ENCODE results near the gene INSRR.

Gene INSRR

DNA sequence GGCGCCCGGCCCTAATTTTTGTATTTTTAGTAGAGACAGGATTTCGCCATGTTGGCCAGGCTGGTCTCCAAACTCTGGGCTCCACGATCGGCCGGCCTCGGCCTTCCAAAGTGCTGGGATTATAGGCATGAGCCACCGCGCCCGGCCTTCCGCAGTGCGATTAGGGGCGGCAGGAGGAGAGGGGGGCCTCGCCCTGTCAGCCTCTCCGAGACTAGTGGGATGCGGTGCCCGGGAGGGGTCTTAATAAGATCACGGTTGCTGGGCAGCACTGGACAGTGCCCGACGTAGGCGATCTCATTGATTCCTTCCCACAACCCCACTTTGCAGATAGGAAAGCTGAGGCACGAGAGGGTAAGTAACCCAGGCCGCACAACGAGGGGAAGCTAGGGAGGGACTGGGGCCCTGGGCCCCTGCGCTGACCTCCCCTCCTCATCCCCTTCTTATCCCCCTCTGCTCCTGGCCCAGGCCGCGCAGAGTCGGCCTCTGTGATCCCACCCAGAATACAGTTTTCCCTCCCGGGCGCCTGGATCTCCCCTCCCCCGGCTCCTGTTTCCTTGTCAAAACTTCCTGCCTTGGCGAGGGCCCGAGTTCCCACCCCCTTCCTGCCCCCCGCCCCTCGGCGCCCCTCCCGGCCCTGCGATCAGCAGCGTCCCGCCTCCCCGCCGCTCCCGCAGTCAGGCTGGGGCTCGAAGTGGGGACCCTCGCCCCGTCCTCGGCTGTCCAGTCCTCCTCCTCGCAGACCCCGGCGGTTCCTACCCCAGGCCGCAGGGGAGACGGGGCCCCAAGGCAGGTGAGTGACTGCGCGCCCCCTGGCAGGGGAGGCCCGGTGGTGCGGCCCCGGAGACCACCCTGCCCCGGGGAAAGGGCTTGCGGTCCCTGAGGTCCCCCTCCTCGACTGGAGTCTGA is 34.4 kb upstream of the INSRR start, which contains the start of gene PEAR1:
TSS of gene PEAR1 (plus strand) at position 671 of the 906 bp plus-strand sequence. CDS start 10,209 bp downstream, outside the sequence.
- DNase-seq = no peak

DNA sequence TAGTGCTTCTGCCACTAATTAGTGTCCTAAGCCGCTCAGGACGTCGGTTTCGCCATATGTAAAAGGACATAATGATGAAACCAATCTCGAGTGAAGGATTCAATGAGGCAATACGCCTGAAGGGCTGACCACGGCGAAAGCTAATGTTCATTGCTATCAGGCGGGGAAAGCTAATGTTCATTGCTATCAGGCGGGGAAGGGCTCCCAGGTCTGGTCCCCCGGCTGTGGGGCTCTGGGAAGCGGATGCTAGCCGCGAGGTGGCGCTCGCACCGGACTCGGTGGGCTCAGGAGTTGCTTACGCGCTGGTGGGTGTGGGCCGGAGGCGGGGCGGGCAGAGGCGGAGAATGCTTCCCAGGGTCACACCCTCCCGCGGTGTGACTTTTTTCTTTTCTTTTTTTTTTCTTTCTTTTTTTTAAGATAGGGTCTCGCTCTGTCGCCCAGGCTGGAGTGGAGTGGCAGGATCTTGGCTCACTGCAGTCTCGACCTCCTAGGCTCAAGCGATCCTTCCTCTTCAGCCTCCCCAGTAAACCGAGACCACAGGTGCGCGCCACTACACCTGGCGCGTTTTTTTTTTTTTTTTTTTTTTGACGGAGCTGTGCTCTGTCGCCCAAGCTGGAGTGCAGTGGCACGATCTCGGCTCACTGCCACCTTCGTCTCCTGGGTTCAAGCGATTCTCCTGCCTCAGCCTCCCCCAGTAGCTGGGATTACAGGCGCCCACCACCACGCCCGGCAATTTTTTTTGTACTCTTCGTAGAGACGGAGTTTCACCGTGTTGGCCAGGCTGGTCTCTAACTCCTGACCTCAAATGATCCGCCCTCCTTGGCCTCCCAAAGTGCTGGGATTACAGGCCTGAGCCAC is 33.5 kb upstream of the INSRR start:
- DNase-seq = peak; percentile 77 to 85

DNA sequence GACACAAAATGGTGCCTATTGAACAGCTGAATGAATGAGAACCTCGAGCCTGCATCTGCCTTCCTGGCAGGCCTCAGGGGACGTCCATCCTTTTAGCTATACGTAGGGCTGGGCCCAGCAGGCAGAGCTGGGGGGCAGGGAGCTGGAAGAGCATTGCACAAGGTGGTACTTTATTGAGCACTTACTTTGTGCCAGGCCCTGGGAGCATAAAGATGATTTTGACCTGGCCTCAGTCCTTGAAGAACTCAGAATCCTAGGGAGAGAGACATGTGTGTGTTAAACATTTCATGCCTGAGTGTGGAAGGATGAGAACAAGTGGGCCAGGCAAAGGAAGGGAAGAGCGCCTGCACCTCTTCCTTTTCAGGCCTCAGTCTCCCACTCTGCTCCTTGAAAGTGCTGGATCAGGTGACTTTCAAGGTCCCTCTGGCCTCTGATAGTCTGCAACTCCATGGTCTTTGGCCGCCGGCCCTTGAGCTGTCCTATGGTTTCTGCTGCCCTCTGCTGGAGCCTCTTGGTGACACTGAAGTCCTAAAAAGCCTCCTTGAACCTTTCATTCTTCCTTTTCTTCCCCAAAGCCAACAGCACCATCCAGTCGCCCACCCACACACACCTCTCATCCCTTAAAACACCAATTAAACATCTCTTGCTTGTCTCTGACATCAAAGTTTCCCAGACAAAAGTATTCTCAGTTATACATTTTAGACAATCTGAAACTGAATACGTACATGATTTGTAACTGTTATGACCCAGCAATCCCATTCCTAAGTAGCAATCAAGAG is 31.1 kb upstream of the INSRR start:
- DNase-seq = peak; percentile 38 to 57

DNA sequence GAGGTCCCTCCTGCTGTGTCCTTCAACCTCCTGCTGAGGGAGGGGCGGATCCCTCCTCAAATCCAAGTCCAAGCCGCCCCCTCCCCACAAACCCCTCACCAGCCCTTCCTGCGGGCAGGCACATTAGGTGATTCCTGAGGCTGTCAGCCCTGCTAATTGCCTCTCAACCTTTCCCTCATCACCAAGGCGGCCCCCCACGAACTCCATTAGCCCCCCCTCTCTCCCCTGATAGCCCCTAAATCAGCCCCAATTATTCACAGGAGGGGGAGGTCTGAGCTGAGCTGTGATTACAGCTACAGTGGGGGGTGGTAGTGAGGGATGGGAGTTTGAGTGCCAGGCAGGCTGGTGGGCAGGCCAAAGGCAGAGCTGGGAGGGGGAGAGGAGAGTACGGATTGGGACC is 28.8 kb upstream of the INSRR start:
- DNase-seq = no peak

DNA sequence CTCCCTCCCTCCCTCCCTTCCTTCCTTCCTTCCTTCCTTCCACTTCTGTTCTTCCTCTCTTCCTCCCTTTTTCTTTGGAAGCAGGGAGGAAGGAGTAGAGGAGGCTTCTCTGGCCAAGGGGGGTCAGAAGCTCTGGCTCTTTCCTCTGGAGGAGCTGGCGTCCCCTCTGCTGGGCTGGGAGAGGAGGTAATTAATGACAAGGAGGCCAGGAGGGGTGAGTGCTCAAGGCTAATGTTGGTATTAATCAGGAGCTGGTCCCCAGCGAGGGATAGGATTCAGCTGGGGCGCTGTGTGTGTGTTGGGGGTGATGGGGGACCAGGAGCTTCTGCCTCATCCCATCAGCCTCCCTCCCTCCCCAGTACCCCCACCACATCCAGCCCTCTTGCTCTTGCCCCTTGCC is 28.4 kb upstream of the INSRR start:
- no peak for DNase-seq

DNA sequence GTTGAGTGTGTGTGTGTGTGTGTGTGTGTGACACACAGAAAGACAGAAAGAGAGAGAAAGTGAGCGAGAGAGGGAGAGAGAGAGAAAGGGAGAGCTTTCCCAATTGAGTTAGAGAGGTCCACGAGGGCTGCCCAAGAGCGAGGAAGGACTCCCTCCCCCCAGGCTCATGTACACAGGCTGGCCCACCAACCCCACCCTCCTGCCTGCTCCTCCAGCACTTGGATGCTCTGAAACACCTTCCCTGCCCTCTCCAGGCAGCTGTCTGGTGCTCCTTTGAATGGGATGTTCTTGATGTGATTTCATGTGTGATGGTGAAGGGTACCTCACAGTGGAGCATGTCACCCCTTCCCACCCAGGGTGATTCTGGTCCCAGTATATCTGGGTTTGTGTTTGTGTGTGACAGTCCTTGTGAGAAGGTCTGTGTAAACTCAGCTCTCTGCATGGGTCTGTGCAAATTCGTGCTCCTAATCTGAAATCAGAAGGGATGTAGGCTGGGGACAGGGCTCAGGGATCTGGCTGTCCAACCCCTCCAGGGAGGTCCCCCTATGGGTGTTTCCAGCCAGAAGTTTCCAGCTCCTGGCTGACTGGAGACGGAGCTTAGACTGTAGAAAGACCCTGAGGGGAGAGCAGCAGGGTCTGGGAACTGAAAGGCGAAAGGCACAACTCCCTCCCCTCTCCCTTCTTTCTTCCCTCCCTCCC is 27.8 kb upstream of the INSRR start:
- no peak for DNase-seq

DNA sequence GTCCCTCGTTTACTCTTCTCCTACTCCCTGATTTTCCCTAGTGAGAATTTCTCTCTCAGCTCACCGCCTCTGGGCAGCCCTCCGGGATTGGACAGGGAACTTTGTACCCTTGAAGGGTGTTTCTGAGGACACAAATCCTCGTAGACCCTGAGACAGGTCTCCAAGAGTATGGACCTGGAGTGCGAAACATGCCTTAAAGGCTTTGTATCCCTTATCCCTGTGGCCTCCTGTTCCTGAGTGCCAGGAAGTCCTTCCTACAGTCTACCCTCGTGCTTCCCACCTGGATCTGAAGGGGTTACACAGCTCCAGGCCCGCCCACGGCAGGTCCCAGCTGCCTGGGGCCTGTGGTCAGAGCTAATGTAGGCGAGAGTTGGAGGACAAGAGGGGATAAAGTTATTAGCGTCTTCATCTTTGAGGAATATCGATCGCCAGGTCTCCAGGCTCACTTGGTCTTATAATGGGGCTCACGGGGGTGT is 27.0 kb upstream of the INSRR start:
- no peak for DNase-seq

DNA sequence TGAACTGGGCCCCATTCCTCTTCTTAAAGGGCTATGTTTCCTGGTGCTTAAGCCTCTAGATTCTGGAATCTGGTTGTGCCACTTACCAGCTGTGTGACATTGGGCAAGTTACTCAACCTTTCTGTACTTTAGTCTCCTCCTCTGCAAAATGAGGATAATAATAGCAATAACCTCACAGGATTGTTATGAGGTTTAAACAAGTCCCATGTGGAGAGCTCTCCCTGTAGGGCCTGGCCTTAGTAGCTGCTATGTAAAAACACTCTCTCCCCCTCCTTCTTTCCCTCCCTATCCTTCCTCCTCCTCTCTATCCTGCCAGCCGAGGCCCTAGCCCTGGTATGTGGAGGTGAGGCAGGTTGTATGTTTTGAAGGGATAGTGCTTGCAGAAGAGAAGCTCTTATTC is 26.4 kb upstream of the INSRR start:
- no peak for DNase-seq

DNA sequence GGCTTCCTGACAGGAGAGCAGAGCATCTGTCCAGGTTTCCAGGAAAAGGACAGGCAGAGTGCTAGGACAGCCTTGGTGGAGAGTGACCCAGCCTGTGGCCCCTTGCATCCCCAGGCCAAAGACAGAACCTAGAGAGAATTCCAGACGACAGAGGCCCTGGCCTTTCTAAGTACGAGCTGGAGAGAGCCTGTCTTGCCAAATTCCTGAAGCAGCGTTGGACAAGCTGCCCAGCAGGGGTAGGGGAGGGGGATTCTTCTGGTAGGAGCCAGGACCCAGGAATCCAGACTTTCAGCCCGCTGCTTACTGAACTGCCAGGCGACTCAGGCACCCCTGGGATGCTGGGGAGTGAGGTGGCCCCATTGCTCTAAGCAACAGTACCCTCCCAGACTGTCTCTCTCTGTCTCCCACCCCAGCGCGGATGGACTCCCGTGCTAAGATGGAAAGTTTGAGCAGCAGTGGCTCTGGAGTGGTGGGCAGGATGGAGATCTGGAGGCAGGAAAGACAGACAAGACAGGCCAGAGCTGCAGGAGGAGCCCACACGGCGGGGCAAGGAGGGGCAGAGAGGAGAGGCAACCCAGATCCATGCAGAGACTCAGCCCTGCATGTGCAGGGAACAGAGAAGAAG is 25.8 kb upstream of the INSRR start:
- no peak for DNase-seq

DNA sequence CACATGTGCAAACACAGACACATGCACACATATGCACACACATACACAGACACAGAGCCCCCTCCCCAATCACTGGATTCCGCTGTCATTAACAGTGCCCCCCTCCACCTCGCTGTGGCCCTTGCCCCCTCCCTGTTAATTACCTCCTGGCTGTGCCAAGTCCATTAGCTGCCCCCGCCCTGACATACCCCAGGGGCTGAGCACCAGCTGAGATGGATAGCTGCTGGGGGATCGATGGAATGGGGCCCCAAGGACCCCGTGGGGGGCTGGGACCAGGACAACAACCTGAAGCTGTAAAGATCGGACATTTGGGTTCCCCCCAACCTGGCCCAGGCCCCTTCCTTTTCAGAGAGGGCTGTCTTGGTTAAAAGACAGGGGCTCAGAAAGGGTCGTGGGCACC is 25.0 kb upstream of the INSRR start:
- no peak for DNase-seq

DNA sequence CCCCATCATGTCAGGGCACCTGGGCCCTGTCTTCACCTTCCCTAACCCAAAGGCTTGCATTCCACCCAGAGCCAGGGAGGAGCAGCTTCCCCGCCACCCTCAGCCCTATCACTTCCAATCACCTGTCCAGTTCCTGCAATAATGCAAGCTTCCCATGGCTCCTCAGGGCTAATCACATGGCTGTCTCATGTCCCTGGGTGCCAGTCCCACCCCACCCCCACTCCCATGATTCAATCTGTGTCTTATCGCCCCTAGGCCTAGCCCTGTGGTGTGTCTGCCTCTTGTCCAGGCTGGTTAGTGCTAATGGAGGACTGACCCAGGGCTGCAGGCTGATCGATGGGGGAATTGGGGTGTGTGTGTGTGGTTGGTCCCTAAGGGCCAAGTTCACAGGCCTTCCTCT is 23.6 kb upstream of the INSRR start:
- DNase-seq = no peak

DNA sequence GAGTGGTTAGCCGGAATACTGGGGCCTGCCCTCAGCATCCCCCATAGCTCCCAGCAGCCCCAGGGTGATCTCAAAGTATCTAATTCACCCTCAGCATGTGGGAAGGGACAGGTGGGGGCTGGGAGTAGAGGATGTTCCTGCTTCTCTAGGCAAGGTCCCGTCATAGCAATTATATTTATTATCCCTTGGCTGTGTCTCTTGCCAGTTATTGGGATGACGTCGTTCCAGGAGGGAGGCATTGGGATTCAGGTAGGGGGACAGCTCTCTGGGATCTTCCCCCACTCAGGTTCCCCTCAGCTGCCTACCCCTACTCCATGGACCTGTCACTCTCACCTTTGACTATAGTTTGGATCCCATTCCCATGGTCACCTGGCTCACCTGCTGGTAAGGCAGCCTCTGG is 22.7 kb upstream of the INSRR start:
- no peak for DNase-seq

DNA sequence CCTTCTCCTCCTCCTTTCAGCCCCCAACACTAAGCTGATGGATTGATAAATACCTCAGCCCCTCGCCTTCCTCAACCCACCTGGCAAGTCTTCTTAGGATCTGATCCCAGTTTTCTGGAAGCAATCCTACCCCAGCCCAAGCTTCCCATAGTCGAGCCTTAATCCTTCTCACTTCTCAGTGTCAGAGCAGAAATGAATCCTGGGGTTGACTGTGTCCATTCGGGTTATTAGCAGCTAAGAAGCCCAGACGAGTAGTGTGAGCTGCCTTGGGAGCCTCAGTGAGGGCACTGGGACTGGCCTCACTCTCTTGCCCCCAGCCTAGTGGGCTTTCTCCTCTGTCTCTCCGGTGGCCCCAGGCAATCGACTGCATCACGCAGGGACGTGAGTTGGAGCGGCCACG is 22.2 kb upstream of the INSRR start:
- DNase-seq = no peak

DNA sequence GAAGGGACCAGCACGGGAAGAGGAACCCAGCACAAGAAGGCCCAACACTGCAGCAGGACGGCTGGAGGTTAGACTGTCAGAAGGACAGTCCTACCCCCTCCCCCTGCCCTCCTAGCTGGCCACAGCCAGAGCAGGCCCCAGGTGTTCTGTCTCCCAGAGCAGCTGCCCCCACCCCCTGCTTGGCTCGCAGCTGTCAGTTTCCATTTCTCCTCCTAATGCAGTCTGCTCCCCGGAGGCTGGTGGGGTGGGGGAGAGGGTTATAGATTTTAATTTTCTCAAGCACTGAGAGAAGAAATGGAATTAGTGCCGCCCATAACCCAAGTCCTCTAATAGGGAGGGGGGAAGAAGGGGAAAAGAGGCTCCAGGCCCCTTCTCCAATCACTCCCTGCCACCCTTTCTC is 21.6 kb upstream of the INSRR start:
- DNase-seq = no peak

DNA sequence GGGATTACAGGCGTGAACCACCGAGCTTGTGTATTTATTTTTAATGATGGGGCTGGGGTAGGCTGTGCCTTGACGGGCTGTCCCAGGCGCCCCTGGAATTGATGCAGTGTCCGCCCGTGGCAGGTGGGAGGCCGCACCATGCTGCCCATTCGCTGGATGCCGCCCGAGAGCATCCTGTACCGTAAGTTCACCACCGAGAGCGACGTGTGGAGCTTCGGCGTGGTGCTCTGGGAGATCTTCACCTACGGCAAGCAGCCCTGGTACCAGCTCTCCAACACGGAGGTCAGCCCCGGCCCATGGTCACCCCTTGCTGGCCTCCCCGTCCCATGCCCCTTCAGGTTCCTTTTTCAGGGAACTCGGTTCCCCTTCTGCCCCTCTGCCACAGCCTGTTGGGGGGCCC is 21.0 kb upstream of the INSRR start:
- DNase-seq = no peak

DNA sequence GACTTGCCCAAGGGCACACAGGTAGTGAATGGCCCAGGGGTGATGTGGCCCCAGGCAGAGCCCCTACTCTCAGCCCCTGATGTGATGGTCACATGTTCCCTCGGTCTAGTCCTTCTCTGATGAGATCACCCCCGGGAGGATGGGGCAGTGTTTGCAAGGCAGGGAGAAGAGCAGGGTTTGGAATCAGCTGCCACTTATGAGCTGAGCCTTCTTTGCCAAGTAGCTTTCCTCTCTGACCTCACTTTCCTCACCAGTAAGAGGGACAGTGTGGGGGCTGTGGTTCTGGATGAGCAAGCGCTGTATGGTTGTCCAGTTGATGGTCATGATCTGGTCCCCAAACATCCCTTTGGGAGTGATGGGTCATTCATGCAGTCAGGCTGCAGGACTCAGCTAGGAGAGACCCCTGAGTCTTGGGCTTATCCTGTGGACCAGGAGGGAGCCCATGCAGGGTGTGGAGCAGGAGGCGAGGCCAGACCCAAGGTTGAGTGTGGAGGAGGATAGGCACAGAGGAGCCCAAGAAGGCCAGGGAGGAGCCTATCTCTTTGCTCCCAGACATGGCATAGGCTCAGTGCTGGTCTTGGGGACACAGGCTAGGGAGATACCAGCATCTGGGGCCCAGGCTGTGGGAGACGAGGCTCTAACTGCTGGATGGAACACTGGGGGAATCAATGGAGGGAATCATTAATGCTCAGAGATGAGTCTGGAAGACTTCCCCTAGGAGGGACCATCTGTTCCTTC is 18.7 kb upstream of the INSRR start:
- DNase-seq = no peak

DNA sequence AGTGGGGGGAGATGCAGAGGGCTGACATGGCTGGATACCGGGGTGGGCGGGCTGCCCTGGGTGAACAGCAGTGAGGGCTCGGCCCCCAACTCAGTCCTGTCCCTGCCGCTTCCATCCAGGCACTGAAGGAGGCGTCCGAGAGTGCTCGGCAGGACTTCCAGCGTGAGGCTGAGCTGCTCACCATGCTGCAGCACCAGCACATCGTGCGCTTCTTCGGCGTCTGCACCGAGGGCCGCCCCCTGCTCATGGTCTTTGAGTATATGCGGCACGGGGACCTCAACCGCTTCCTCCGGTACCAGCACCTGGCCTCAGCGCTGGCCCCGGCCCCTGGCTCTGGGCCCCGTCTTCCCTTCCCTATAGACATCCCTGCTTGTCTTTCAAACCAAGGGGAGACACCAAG is 17.4 kb upstream of the INSRR start:
- no peak for DNase-seq

DNA sequence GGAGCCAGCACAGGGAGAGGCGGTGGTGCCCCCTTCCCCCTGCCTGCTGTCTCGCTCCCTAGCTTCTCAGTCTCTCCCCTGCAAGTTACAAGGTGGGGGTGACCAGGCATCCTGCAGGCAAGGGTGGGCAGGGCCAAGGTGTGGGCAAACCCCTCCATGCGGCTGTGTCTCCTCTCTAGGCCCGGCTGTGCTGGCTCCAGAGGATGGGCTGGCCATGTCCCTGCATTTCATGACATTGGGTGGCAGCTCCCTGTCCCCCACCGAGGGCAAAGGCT is 16.4 kb upstream of the INSRR start:
- no peak for DNase-seq

DNA sequence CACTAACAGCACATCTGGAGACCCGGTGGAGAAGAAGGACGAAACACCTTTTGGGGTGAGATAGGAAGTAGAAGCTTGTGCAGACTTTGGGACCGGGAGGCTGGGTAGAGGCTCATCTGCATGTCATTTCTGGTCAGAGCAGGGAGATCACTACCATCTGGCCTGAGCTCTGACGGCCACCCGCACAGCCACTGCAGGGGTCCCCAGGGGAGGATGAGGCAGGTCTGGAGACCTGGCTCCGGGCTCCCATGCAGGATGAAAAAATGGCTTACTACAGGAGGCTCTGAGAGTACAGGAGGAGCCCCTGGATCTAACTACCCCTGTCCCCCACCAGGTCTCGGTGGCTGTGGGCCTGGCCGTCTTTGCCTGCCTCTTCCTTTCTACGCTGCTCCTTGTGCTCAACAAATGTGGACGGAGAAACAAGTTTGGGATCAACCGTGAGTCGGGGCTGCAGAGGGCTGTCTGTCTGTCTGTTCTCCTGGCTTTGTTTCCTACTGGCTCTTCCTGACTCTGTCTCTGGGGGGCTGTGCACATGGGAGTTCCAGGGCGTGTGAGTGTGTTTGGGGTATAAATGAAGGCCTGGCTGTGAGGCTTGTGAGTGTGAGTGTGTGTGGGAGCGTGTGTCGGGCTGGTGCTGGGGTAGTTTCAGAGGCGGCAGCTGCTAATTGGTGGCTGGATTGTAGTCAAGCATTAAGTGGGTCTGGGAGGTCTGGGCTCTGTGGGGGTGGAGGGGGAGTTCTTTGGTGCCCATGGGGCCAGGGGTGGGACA is 15.8 kb upstream of the INSRR start:
- no peak for DNase-seq

DNA sequence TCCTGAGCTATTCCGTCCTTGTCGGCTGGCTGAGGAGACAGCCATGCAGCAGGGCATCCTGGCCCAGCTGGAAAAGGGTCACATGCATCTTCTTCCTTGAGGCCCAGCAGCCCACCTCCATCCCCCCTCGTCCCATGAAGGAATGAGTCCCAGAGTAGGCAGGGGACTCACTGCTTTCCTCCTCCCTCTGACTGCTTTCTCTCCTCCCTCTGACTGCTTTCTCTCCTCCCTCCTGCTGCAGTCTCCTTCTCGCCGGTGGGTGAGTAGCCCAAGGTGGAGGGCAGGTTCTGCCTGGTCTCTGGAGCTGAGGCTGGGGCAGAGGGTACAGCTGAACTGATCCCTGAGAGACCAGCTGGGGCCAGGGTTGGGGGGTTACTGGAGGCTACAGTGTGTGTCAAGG is 15.2 kb upstream of the INSRR start:
- no peak for DNase-seq

DNA sequence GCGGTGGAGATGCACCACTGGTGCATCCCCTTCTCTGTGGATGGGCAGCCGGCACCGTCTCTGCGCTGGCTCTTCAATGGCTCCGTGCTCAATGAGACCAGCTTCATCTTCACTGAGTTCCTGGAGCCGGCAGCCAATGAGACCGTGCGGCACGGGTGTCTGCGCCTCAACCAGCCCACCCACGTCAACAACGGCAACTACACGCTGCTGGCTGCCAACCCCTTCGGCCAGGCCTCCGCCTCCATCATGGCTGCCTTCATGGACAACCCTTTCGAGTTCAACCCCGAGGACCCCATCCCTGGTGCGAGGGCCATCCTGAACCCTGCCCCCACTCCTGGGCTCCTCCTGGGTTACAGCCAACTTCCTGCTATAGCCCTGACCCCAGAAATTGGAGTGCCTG is 14.7 kb upstream of the INSRR start:
- no peak for DNase-seq
